Measurements from ENCODE around the gene CD80.

Gene CD80

DNA sequence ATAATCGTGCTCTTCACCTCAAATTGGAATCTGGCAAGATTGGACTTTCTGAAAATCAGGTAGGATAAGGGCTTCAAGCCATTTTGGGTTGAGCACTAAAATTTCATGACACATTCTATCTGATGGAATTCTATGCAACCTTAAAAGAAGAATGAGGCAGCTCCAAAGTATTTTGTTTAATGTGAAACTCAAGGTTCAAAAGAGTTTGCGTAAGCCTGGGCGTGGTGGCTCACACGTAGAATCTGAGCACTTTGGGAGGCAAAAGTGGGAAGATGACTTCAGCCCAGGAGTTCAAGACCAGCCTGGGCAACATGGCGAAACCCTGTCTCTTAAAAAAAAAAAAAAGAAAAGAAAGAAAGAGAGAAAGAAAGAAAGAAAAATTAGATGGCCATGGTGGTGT lies 34.7 kb upstream of the CD80 start:
- CTCF ChIA-PET = interaction anchor here (1.1 to 4.1 kb wide), 4 partner anchors 10 to 35 kb away, joined by 5 to 32 read pairs (median 6); partner anchors contain the start of genes ADPRH and CD80
- DNase-seq (ENCODE audit: extremely low spot score) = no peak
- TF ChIP-seq, protein P1, sequence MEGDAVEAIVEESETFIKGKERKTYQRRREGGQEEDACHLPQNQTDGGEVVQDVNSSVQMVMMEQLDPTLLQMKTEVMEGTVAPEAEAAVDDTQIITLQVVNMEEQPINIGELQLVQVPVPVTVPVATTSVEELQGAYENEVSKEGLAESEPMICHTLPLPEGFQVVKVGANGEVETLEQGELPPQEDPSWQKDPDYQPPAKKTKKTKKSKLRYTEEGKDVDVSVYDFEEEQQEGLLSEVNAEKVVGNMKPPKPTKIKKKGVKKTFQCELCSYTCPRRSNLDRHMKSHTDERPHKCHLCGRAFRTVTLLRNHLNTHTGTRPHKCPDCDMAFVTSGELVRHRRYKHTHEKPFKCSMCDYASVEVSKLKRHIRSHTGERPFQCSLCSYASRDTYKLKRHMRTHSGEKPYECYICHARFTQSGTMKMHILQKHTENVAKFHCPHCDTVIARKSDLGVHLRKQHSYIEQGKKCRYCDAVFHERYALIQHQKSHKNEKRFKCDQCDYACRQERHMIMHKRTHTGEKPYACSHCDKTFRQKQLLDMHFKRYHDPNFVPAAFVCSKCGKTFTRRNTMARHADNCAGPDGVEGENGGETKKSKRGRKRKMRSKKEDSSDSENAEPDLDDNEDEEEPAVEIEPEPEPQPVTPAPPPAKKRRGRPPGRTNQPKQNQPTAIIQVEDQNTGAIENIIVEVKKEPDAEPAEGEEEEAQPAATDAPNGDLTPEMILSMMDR (IDR thresholded peaks at IDR 0.05; ENCODE audit: control extremely low read depth, extremely low read depth, low read depth, missing control alignments) = no peak
- POLR2A ChIA-PET = no interaction called here

DNA sequence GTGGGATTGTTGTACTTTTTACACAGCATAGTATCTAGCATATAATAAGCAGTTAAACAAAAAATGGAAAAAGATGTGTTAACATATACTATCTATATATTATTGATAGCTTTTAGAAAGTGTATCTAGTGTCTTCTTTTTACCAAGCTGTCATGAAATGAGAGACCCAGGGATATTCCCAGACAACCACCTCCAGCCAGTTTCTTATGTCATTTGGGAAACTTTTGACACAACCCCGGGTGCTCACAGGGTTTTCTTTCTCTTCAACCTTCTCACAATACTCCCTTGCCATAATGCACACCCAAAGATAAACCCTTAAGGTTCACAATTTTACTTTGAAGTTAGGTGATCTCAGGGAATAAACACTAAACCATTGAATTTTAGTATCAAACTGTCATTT lies 33.4 kb upstream of the CD80 start:
- POLR2A ChIA-PET = no interaction called here

DNA sequence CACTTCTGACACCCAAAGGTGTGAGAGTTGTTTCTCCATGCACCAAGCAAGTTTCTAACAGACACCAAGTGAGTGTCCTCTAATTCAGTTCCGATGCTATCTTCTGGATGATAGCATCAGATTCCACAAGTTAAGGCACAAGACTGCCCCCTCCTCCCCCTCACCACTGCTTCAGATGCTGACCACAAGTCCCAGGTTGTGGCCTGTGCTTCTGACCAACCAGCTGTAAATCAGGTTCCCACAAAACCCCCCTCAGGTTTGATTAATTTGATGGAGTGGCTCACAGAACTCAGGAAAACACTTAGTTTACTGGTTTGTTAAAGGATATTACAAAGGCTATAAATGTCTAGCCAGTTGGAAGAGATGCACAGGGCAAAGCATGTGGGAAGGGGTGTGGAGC lies 31.3 kb upstream of the CD80 start:
- POLR2A ChIA-PET = no interaction called here

More for the DNA sequence above, 33.4 kb upstream of the CD80 start:
- TF ChIP-seq, protein P1 (IDR thresholded peaks at IDR 0.05; ENCODE audit: control extremely low read depth, extremely low read depth, low read depth, missing control alignments) = no peak
- CTCF ChIA-PET = interaction anchor here (1.1 to 6.8 kb wide), 6 partner anchors 8 to 34 kb away, joined by 3 to 63 read pairs (median 6); partner anchors contain the start of genes ADPRH, CD80 and PLA1A
- no peak for DNase-seq (ENCODE audit: extremely low spot score)

DNA sequence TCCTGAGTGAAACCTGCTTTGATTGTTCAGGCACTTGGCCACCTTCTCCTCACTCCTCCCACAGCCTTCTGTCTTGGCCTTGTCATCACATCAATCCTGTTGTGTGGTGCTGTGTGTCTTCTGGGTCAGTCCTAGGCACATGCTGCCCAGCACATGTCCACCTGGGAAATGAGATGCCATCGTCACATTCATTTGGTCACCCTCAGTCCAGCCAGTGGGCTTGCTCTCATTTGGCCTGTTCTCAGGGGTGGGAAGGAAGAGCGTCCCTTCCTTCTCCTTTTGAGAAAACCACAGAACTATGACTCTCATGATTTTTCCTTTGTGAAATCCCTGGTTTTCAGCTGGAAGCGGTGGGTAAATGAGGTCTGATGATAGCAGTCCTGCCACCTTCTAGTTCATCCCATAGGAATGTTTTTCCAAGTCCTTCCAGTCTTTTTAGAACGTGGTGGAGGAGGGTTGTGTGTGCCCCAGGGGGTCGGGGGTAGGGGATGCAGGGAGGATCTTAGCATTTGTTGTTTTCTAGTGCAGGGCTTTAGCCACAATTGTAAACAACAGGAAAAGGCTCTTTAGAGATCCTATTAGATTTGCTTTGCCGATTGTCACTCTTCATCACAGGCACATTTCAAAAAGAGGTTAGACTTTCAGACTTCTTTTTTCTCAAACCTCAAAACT lies 29.8 kb upstream of the CD80 start:
- POLR2A ChIA-PET = interaction anchor here (0.8 kb wide), 1 partner anchor 32 kb away, joined by 3 read pairs; no protein-coding TSS in a partner anchor
- TF ChIP-seq, protein P1 (IDR thresholded peaks at IDR 0.05; ENCODE audit: control extremely low read depth, extremely low read depth, low read depth, missing control alignments) = no peak
- DNase-seq (ENCODE audit: extremely low spot score) = no peak
- CTCF ChIA-PET = interaction anchor here (0.6 to 6.8 kb wide), 8 partner anchors 9 to 91 kb away, joined by 3 to 63 read pairs (median 6); partner anchors contain the start of genes ADPRH, CD80 and PLA1A

More for the DNA sequence above, 31.3 kb upstream of the CD80 start:
- CTCF ChIA-PET = interaction anchor here (0.9 to 6.8 kb wide), 6 partner anchors 10 to 205 kb away, joined by 3 to 63 read pairs (median 9); partner anchors contain the start of genes ADPRH and PLA1A
- TF ChIP-seq, protein P1 (IDR thresholded peaks at IDR 0.05; ENCODE audit: control extremely low read depth, extremely low read depth, low read depth, missing control alignments) = no peak
- no peak for DNase-seq (ENCODE audit: extremely low spot score)

DNA sequence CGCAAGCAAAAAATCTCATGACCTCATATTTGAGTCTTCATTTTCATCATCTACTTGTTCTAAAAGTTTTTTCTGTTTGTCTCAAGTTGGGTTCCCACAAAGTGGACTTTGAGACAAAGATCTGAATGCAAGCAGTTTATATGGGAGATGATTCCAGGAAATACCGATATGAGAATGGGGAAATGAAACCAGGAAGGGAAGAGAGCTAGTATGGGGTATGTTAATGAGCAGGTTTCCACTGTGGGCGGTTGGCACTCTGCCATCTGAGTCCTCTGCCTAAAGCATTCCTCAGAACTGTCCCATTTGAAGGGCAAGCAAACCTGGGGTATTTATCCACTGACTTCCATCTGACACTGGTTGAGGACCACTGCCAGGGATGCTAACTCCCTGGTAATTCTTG lies 28.7 kb upstream of the CD80 start:
- CTCF ChIA-PET = interaction anchor here (1.0 to 6.8 kb wide), 8 partner anchors 8 to 93 kb away, joined by 3 to 63 read pairs (median 8); partner anchors contain the start of genes ADPRH, CD80 and PLA1A
- TF ChIP-seq, protein P1 (IDR thresholded peaks at IDR 0.05; ENCODE audit: control extremely low read depth, extremely low read depth, low read depth, missing control alignments) = no peak
- DNase-seq (ENCODE audit: extremely low spot score) = no peak
- POLR2A ChIA-PET = interaction anchor here (0.6 to 0.8 kb wide), 2 partner anchors 26 to 31 kb away, joined by 3 to 9 read pairs; no protein-coding TSS in a partner anchor

DNA sequence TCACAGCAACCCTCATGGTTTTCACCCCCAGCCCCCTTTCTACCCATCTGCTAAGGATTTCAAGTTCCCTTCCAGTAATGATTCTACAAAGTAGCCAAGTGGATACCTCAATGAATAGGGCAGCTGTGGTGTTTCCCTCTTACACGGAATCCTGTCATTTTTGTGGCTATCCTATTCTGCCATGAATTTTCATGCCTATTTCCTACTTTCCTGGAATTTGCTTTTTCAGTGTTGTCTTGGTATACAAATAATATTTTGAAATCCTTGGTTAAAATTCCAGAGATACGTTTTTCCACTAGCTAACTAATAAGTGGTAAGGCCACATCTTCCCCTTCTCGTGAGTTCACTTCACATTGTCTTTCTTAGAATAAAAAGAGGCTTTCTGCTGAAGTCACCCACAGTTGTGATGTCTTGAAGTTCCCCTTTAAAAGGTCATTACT lies 27.3 kb upstream of the CD80 start:
- POLR2A ChIA-PET = no interaction called here
- CTCF ChIA-PET = interaction anchor here (2.4 to 6.8 kb wide), 4 partner anchors 10 to 94 kb away, joined by 5 to 63 read pairs (median 11); partner anchors contain the start of gene PLA1A
- TF ChIP-seq, protein P1 (IDR thresholded peaks at IDR 0.05; ENCODE audit: control extremely low read depth, extremely low read depth, low read depth, missing control alignments) = no peak
- no peak for DNase-seq (ENCODE audit: extremely low spot score)

Data from GM10248 (cell line).